Neural crest cell (in vitro differentiated cells): Measurements from ENCODE around the gene DACH1. TPM values are rescaled to one million over a fixed set of nuclear protein-coding genes. Genes with fewer than 3 reads are reported as not detected.

Source experiments
- DNase-seq: peaks from one replicate; pipeline ENCODE4 v3.0.0; 2021; ENCODE audit warnings: low read depth, mixed read lengths, low spot score
- H3K27ac Mint-ChIP-seq: one replicate; pipeline ENCODE4 v1.8.0; 2021; ENCODE audit warnings: mild to moderate bottlenecking, mixed read lengths; ENCODE audit not compliant: unreplicated experiment
- H3K27me3 Mint-ChIP-seq: 2 replicates; pipeline ENCODE4 v1.8.0; 2021; ENCODE audit warnings: low read depth, mild to moderate bottlenecking, mixed read lengths
- H3K36me3 Mint-ChIP-seq: 2 replicates; pipeline ENCODE4 v1.8.0; 2021; ENCODE audit warnings: low read depth, mild to moderate bottlenecking, mixed read lengths
- H3K4me1 Mint-ChIP-seq: 2 replicates; pipeline ENCODE4 v1.8.0; 2021; ENCODE audit warnings: mixed read lengths
- H3K4me3 Mint-ChIP-seq: one replicate; pipeline ENCODE4 v1.8.0; 2021; ENCODE audit warnings: mild to moderate bottlenecking, mixed read lengths
- H3K9me3 Mint-ChIP-seq: 2 replicates; pipeline ENCODE4 v1.8.0; 2021; ENCODE audit warnings: mixed read lengths
- CTCF ChIP-seq: fragments of 200-600 bp; sonication (generic); conservative IDR thresholded peaks from 2 replicates; pipeline ENCODE4 v1.5.0; 2021; ENCODE audit warnings: antibody characterized with exemption, mild to moderate bottlenecking
- total RNA-seq: library from RNA; stranded (reverse); gene quantifications from 2 replicates; pipeline ENCODE4 v1.2.1, GENCODE V29; 2021

DACH1 gene
- total RNA-seq, 1 donor from 2014 or later = 23.7 TPM

GRCh38 chr13:71488201-71488600, 378.8 kb downstream of the DACH1 start:
- Mint-ChIP-seq H3K27me3 (no peaks in the 10 kb centered on the region), H3K9me3 (no peaks in the 10 kb centered on the region), H3K36me3 (peaks cover 12% of the 10 kb centered on the region), H3K27ac (no peak overlapping the region), H3K4me3 (no peak overlapping the region), H3K4me1 (no peaks in the 10 kb centered on the region)
- no peak for DNase-seq
- no peak for TF ChIP-seq CTCF

GRCh38 chr13:71485913-71486312, 381.1 kb downstream of the DACH1 start:
- DNase-seq = no peak
- Mint-ChIP-seq H3K4me3 (no peak overlapping the region), H3K36me3 (peaks cover 10% of the 10 kb centered on the region), H3K4me1 (peaks cover 4% of the 10 kb centered on the region), H3K27ac (no peak overlapping the region), H3K27me3 (no peaks in the 10 kb centered on the region), H3K9me3 (peaks cover 3% of the 10 kb centered on the region)
- no peak for TF ChIP-seq CTCF

GRCh38 chr13:71483733-71484132, 383.3 kb downstream of the DACH1 start:
- TF ChIP-seq CTCF = no peak
- Mint-ChIP-seq H3K4me3 (no peak overlapping the region), H3K27ac (no peak overlapping the region), H3K36me3 (peaks cover 18% of the 10 kb centered on the region), H3K27me3 (no peaks in the 10 kb centered on the region), H3K9me3 (peaks cover 6% of the 10 kb centered on the region), H3K4me1 (peaks cover 7% of the 10 kb centered on the region)
- DNase-seq = no peak

- peaks cover 21% of the 10 kb centered on the region for H3K36me3 Mint-ChIP-seq
- TF ChIP-seq CTCF = no peak
- H3K4me3 Mint-ChIP-seq = no peak overlapping the region
- H3K4me1 Mint-ChIP-seq = peaks cover 7% of the 10 kb centered on the region
- H3K9me3 Mint-ChIP-seq = peaks cover 6% of the 10 kb centered on the region
- H3K27ac Mint-ChIP-seq = no peak overlapping the region
- no peak for DNase-seq
- no peaks in the 10 kb centered on the region for H3K27me3 Mint-ChIP-seq
Observed at GRCh38 chr13:71481501-71481900, 385.5 kb downstream of the DACH1 start.

- Mint-ChIP-seq H3K4me3 (no peak overlapping the region), H3K27me3 (no peaks in the 10 kb centered on the region), H3K4me1 (peaks cover 7% of the 10 kb centered on the region), H3K9me3 (peaks cover 6% of the 10 kb centered on the region), H3K36me3 (peaks cover 21% of the 10 kb centered on the region), H3K27ac (no peak overlapping the region)
- no peak for TF ChIP-seq CTCF
- DNase-seq = no peak
Observed at GRCh38 chr13:71481046-71481445, 386.0 kb downstream of the DACH1 start.

- DNase-seq = no peak
- TF ChIP-seq CTCF = peak; percentile 66
- peaks cover 17% of the 10 kb centered on the region for H3K36me3 Mint-ChIP-seq
- no peaks in the 10 kb centered on the region for H3K27me3 Mint-ChIP-seq
- peaks cover 16% of the 10 kb centered on the region for H3K4me1 Mint-ChIP-seq
- H3K27ac Mint-ChIP-seq = no peak overlapping the region
- H3K4me3 Mint-ChIP-seq = no peak overlapping the region
- H3K9me3 Mint-ChIP-seq = peaks cover 6% of the 10 kb centered on the region
Observed at GRCh38 chr13:71477735-71478134, 389.3 kb downstream of the DACH1 start.
